HG02678 (cell line): ENCODE data around the gene PIGH.
A peak's percentile ranks its signal among the peaks of the same experiment; 100 is the strongest.
"Not testable (repeated sequence)": the region's sequence is repeated elsewhere in the genome, so short reads cannot be mapped to it uniquely, and the experiment has no call there.

Experiments used
- ATAC-seq: cut with Tn5 transposase; IDR thresholded peaks from one replicate; pipeline ENCODE4 v1.9.1; 2021; ENCODE audit warnings: mild to moderate bottlenecking, moderate library complexity; ENCODE audit not compliant: unreplicated experiment

The PIGH gene, protein sequence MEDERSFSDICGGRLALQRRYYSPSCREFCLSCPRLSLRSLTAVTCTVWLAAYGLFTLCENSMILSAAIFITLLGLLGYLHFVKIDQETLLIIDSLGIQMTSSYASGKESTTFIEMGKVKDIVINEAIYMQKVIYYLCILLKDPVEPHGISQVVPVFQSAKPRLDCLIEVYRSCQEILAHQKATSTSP

DNA sequence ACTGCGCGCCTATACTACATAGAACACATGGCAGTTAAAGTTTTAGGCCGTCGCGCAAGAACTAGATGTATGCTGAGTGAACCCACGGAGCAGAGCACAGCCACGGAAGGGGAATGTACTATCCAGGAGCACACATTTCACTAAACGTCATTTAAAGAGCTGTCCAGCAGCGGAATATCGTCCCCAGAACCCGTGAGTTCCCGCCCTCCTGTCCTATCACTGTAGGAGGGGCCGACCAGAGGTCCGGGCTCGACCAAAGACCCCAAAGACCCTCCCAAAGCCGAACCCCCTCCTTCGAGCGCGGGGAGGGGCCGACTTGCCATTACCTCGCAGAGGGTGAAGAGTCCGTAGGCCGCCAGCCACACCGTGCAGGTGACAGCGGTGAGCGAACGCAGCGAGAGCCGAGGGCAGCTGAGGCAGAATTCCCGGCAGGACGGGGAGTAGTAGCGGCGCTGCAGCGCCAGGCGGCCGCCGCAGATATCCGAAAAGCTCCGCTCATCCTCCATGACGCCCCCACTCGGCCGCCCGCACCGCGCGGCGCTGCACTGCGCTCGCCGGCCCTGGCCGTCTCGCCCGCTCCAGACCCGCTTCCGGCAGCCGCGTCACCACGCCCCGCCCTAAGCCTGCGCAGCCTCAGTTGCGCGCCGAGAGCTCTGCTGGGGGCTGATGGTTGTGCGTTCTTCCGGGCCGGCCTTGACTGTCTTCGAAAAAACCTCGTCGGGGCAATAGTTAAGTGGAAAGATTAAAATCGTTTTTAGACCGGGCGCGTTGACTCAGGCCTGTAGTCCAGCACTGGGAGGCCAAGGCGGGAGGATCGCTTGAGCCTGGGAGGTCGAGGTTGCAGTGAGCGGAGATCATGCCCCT lies at the start of gene PIGH:
Gene PIGH, minus strand, starts transcription at position 571 of the 864 bp plus-strand sequence. Its CDS starts 65 bp downstream, at position 506.
- peak; percentile 96 for ATAC-seq

DNA sequence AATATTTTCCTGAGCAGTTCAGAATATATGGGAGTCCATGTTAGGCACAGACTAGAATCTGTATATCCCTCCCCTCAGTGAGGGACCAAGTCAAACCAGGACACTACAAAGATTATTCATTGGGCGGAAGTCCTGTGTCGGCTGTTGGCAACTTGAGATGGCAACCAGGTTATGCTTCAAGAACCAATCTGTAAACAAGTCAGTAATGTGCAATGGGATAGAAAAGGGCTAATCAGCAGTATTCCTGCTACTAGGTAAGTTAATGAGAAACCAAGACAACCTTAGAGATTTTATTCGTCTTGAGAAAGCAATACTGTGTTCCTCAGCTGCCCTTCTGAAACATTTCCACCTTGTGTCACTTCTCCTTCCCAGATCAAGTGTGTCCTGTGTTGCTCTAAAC lies 46.1 kb upstream of the PIGH start:
- no peak for ATAC-seq

DNA sequence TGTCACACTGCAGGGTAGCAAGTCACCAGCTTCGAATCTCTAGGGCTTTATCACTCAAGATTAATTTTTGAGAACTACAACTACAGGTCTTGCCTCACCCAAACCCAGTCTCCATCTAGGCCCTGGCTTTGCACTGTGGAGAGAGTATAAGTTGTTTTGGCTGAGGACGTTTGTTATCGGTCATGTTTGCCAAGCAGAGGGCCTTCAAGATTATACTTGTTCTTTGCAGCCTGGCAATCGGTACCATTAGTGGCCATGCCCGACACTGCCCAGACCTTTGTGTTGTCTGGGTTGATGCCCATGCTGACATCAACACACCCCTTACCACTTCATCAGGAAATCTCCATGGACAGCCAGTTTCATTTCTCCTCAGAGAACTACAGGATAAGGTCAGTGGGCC lies 45.3 kb upstream of the PIGH start:
- ATAC-seq, result no peak

DNA sequence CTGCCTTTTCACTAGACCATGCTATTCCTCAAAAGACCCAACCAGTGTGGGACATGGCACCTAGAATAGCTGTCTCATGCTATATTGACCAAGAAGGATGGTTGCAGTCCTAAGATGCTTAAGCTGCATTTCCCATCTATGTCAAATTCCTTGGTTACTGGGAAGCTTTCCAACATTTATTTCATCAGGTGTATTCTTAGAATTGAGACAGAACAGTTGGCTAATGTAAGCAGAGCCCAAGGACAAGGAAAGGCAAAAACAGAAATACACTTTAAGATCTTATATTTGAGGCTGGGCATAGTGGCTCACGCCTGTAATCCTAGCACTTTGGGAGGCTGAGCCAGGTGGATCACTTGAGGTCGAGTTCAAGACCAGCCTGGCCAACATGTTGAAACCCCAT lies 44.4 kb upstream of the PIGH start:
- ATAC-seq, result no peak

DNA sequence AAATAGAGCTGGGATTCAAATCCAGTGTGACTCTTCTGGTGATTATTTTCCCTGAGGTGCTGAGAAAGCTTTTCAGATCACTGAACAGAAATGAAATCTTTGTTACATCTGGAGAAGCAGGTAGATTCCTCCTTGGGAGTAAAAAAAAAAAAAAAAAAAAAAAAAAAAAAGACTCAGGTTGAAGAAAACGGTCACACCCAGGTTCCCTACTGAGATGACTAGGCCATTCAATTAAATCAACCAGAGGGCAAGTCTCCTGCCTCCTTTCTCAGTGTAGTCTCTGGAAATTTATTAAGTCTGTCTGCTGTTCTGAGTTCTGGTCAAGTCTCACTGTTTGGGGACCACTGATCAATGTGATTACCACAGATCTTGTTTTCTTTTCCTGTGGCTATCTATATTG lies 43.6 kb upstream of the PIGH start:
- ATAC-seq, result no peak

DNA sequence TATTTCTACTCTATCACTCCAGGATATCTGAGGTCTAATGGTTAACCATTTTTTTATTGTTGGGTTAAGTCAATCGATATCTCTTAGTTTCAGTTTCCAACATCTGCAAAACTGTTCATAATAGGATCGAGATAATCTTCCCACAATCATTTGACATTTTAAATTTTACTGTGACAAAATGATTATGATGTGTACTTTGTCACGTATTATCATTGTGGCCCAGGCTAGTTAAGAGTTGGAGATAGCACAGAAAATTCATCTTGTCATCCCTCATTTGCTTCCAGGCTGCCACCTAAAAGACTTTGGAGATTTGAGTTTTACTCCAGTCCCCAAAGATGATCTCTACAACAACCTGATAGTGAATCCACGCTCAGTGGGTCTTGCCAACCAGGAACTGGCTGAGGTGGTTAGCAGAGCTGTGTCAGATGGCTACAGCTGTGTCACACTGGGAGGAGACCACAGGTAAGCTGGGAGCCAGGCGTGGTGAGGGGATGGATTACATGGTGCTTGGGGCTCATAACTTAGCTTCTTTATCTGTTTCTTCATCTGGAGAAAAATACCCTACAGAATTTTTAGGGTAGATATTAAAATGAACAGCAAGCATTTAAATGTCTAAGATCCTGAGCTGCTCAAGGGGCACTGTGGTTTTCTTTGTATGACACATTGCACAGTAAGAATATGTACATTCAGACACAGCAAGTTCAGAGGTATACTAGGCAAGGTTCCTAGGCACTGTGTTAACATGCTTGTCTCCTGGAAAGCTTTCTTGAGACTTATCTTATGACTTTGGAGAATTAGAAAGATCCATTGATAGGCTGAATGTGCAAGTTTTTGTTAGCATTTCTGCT lies 42.1 kb upstream of the PIGH start:
- no peak for ATAC-seq

DNA sequence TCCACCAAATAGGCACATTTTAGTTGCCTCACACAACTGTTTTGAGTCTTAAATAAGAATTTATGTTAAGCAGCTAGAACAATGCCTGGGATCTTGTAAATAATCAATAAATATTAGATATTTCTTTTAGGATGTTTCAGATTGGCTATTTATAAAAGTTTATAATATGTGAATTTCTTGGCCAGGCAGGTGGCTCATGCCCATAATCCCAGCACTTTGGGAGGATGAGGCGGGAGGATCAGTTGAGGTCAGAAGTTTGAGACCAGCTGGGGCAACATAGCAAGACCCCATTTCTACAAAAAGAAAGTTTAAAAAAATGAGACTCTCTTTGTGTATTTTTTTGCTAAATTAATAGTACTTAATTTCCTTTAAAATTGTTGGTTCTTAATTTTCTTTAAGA lies 41.4 kb upstream of the PIGH start:
- ATAC-seq, result no peak

DNA sequence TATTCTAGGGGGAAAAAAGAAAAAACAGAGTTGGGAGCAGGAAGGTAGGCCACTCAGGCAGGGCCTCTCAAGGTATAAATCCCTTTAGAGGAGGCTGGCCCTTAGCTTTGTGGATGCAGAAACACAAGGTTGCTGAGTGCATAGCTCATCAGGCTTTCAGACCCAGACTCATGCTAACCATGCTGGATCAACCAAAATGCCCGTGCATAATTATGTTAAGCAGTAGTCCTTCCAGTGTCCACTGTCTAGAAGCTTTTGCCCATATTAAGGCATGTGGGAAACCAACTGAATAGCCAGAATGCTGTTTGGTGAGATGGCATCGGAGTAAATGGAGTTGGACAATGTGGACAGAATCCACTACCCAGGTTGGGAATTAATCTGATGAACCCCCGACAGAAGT lies 38.6 kb upstream of the PIGH start:
- no peak for ATAC-seq

DNA sequence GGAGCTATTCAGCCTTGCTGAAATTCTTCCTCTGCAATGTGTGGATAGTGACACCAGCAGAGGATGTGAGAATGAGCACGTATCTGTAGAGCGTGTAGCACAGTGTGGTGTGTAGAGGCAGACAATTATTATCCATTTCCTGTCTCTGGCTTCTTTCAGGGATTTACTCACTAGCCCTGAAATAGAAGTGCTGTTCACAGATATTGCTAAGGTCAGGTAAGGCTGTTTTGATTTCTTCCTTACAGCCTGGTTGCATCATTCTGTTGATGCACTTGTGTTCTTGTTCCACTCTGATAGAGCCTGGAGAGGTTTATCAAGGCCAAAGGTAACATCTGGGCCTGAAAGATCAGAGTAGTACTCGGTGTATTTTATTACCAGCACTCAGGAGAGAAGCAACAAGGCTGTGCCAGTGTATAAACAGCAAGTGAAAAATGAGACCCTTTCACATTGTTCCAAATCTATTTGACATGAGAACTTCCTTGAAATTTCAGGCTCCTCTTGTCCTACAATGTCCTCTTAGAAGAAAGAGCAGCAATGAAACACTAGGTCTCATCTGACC lies 36.4 kb upstream of the PIGH start:
- ATAC-seq, result no peak

DNA sequence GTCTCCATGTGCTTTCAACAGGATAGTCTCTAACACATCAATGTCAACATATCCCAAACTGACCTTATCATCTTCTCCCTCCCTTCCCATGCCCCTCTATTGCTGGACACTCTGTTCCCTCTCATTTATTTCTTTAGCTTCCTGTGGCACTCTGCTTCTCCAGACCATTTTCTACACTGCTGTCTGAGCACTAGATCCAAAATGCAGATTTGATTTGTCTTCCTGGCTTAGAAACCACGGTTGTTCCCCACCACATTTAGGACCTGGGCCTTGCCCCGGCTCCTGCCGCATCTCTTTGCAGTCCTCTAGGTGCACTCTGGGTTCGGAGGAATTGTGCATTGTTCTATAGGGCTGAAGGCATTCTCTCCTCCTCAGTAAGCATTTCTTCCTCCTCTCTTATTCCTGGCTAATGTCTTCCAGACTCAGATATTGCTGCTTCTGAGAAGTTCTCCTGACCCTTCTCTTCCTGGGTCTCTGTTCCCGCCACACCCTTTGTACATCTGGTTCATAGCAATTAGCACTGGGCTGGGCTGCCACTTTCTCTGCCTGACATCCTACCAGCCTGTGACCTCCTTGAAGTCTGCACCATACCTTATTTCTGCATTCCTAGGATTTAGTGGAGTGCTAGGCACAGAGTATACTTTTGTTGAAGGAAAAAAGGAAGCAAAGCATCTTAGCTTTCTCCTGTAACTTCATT lies 33.5 kb upstream of the PIGH start:
- no peak for ATAC-seq

DNA sequence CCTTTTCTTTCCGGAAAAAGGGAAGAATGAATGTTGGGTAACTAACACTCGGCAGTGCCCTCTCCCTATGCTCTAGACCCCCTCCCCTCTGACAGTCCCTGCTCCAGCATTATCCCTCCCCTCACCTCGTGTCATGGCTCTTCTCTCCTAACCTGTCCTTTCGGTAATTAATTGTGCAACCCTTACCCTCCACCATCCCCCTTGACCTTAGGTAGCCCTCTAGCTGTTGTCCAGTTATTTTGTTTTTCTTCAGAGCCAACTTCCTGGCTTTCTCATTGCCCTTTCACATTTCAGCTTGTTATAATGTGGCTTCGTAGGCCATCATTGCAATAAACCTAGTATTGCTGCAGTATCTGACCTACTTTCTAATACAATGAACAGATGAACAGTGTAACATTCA lies 30.9 kb upstream of the PIGH start:
- no peak for ATAC-seq

DNA sequence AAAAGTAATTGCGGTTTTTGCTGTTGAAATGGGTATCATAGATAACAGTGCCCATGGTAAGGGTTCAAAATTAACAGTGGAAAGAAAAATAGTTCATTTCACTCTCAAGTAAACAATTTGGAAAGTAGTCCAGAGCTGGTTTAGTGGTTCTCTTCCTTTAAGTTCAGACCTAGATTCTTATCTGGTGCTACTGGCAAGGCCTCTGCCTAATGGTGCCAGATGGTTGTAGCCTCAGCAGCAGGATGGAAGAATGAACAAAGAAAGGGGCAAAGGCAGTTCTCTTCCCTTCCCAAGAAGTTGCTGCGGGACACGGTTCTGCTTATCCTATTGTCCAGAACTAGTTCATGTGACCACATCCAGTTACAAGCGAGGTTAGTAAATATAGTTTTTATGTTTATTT lies 30.1 kb upstream of the PIGH start:
- no peak for ATAC-seq

DNA sequence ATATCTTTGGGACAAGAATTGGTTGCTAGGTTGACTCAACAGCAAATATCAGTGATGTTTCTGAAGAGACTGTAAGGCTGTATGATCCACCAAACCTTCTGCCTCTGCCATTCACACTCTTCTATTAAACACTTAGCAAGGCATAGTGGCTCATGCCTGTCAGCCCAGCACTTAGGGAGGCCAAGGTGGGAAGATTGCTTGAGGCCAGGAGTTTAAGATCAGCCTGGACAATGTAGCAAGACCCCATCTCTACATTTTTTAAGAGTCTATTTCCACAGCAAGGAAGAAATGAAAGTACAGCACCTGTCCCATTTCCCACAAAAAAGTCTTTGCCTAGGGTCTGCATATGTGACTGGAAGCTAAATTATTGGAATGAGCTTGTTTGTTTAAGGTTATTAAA lies 27.5 kb upstream of the PIGH start:
- ATAC-seq, result no peak

DNA sequence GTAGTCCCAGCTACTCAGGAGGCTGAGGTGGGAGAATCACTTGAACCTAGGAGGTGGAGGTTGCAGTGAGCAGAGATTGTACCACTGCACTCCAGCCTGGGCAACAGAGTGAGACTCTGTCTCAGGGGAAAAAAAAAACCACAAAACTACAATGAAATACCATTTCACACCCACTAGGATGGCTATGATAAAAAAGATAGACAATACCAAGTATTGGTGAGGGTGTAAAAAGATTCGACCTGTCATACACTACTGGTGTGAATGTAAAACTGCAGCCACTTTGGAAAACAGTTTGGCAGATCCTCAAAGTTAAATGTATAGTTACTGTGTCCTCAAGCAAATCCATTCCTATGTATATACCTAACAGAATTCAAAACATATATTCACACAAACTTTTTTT lies 26.1 kb upstream of the PIGH start:
- not testable (repeated sequence) for ATAC-seq

DNA sequence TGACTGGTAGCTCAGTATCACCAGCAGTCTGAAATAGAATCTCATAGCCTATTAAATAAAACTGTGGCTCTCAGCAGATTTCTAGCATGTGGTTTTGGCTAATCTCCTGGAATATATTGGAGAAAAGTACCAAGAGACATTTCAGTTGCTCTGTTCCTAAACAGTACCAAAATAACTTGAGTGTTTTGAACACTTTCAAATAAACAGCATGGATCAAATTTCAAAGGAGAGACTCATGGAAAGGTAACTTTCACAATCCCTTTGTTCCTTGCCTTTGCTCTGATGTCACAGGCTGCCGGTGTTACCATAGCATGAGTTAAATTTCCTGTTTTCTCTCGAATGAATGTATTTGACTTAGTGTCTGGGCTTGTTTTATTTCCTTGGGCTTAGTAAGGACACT lies 23.0 kb upstream of the PIGH start:
- ATAC-seq, result no peak

DNA sequence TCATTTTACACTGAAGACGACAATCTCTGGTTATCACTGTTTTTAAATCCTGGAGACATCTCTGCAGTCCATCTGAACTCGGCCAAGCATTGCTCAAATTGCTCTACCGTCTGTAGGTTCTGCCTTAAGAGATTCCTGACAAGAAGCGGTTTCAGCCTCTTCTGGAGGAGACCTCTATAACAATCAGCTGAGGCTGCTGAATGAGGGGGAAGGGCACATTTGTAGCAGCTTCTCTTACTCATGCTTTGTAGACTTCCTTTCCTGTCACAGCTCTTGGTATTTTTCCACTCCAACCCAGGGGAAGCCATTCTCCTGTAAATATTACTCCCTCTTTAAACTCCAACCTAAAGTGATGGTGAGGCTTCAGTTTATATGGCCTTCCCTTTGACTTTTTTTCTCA lies 22.6 kb upstream of the PIGH start:
- ATAC-seq, result no peak

DNA sequence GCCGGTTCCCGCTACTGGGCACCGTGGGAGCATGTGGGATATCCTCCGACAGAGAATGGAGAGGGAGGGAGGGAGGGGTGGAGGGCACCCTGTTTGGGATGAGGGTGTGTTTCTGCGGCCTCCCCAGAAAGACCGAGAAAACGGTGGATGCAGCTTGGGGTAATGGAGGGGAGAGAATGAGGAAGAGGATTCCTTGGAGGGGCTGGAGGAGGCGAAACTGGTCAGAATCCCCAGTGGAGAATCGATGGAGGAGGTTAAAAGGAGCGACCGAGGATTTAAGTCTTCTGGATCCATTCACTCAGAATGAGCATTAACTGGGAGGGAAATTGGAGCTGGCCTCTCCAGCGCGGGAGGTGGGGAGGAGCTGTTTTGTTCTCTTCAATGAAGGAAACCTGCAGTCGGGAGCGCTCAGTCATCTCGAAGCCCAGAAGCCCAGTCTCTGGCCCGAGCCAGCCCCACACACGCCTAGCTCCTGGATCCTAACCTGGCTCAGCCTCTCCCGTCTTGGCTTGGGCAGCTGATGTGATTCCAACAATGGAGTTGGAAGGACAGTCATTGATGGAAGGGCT lies 20.2 kb upstream of the PIGH start:
- ATAC-seq, result no peak

DNA sequence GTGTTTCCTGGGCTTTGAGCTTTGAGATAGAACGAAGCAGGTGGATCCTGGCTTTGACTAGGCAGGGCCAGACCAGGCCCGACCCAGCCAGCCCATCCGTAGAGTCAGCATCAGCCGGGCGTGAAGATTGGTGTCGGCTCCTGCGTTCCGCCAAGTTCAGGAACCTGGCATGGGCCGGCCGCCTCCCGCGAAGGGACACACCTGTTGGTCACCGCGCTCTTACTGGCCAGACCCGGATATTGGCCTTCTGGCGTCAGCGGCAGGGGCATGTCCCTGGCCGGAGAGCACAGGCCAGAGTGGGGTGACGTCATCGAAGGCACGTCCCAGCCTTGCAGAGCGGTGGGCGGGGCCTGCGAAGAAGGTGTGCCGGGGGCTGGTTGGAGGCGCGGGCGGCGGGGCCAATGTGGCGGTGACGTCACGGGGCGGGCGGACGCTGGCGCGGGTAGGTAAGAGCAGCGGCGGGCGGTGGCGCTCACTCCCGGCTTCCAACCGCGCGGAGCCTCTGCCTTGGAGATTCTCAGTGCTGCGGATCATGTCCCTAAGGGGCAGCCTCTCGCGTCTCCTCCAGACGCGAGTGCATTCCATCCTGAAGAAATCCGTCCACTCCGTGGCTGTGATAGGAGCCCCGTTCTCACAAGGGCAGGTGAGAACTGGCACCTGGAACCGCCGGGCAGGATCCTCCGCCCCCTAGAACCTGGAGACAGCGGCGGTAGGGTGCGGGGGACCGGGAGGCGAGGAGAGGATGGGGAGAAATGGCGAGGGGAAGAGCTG lies 19.6 kb upstream of the PIGH start, which contains the start of gene ARG2:
Gene ARG2, plus strand, starts transcription at position 475 of the 771 bp plus-strand sequence. Its CDS starts 58 bp downstream, at position 533.
- ATAC-seq, result peak; percentile 97

DNA sequence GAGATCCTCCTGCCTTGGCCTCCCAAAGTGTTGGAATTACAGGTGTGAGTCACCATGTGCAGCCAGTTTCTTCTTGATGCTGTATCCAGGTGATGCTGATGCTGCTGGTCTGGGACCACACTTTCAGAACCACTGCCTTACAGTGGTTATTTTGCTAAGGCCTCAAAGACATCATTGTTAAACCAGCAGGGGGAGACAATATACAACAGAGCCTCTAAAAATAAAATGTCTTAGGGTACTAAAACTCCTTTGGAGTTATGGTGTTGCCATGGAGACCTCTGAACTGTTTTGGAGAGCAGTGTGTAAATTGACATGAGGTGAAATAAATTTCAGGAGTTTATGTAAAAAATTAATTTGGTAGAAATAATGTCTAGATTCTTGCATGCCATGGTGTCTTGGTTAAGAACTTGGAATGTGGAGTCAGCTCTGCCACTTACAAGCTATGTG lies 18.6 kb upstream of the PIGH start:
- ATAC-seq, result no peak
